BLaER1 (cell line): Measurements from ENCODE around the gene SUCLG1.

Source experiments
- H3K27ac ChIP-seq: shearing (Covaris generic); formaldehyde crosslinking; 2 replicates; pipeline ENCODE4 v1.8.1; 2022
- H3K27me3 ChIP-seq: shearing (Covaris generic); formaldehyde crosslinking; 2 replicates; pipeline ENCODE4 v1.8.1; 2022
- H3K36me3 ChIP-seq: shearing (Covaris generic); formaldehyde crosslinking; 2 replicates; pipeline ENCODE4 v1.8.1; 2022
- H3K4me1 ChIP-seq: shearing (Covaris generic); formaldehyde crosslinking; 2 replicates; pipeline ENCODE4 v1.8.1; 2022
- H3K4me2 ChIP-seq: shearing (Covaris generic); formaldehyde crosslinking; 2 replicates; pipeline ENCODE4 v1.8.1; 2022
- H3K4me3 ChIP-seq: shearing (Covaris generic); formaldehyde crosslinking; 2 replicates; pipeline ENCODE4 v1.8.1; 2022
- H3K9ac ChIP-seq: shearing (Covaris generic); formaldehyde crosslinking; 2 replicates; pipeline ENCODE4 v1.8.1; 2022
- H3K9me3 ChIP-seq: shearing (Covaris generic); formaldehyde crosslinking; 2 replicates; pipeline ENCODE4 v1.8.1; 2022
- H4K20me1 ChIP-seq: shearing (Covaris generic); formaldehyde crosslinking; 2 replicates; pipeline ENCODE4 v1.8.1; 2022
- Cebpa-rat ChIP-seq: shearing (Covaris generic); IDR thresholded peaks from 2 replicates; pipeline ENCODE4 v1.8.1; 2022

SUCLG1 gene

GRCh38 chr2:84467389-84467788, 8.3 kb upstream of the SUCLG1 start:
- no peak overlapping the region for H3K4me3 ChIP-seq
- no peaks in the 10 kb centered on the region for H3K27me3 ChIP-seq
- no peak overlapping the region for H3K4me2 ChIP-seq
- peaks cover 70% of the 10 kb centered on the region for H3K9me3 ChIP-seq
- H3K36me3 ChIP-seq = peaks cover 29% of the 10 kb centered on the region; the same call in 1 of the 2 replicates
- no peaks in the 10 kb centered on the region for H4K20me1 ChIP-seq
- no peak overlapping the region for H3K27ac ChIP-seq
- no peak for TF ChIP-seq Cebpa-rat
- no peak overlapping the region for H3K9ac ChIP-seq
- no peaks in the 10 kb centered on the region for H3K4me1 ChIP-seq

- Histone ChIP-seq H3K4me1 (peaks cover 27% of the 10 kb centered on the region), H3K27me3 (no peaks in the 10 kb centered on the region), H3K4me2 (no peak overlapping the region), H4K20me1 (peaks cover 21% of the 10 kb centered on the region), H3K27ac (no peak overlapping the region), H3K9me3 (peaks cover 16% of the 10 kb centered on the region), H3K36me3 (no peaks in the 10 kb centered on the region), H3K9ac (no peak overlapping the region), H3K4me3 (no peak overlapping the region)
- TF ChIP-seq Cebpa-rat = no peak
Observed at GRCh38 chr2:84461310-84461709, 2.2 kb upstream of the SUCLG1 start.

GRCh38 chr2:84460670-84461069, 1.6 kb upstream of the SUCLG1 start:
- H3K4me1 ChIP-seq = peaks cover 27% of the 10 kb centered on the region
- peaks cover 10% of the 10 kb centered on the region for H3K9me3 ChIP-seq
- no peak overlapping the region for H3K27ac ChIP-seq
- TF ChIP-seq Cebpa-rat = no peak
- no peak overlapping the region for H3K4me3 ChIP-seq
- 0 out of 2 replicates have a peak overlapping the region, but pooled peaks have one; percentile 14 for H3K4me2 ChIP-seq
- H3K9ac ChIP-seq = no peak overlapping the region
- peaks cover 26% of the 10 kb centered on the region for H4K20me1 ChIP-seq
- H3K36me3 ChIP-seq = no peaks in the 10 kb centered on the region
- no peaks in the 10 kb centered on the region for H3K27me3 ChIP-seq

- no peak for TF ChIP-seq Cebpa-rat
- Histone ChIP-seq H3K9ac (peak overlapping the region; percentile 86), H3K4me1 (peaks cover 27% of the 10 kb centered on the region), H3K9me3 (peaks cover 6% of the 10 kb centered on the region), H3K4me2 (peak overlapping the region; percentile 93), H3K4me3 (peak overlapping the region; percentile 94), H3K36me3 (no peaks in the 10 kb centered on the region), H3K27ac (peak overlapping the region; percentile 93; the same call in 1 of the 2 replicates), H4K20me1 (peaks cover 26% of the 10 kb centered on the region), H3K27me3 (no peaks in the 10 kb centered on the region)
Observed at GRCh38 chr2:84459944-84460429, 907 bp upstream of the SUCLG1 start.

GRCh38 chr2:84458551-84459017, 496 bp downstream of the SUCLG1 start:
- Histone ChIP-seq H4K20me1 (peaks cover 39% of the 10 kb centered on the region), H3K27me3 (no peaks in the 10 kb centered on the region), H3K4me1 (peaks cover 27% of the 10 kb centered on the region), H3K27ac (peak overlapping the region; percentile 93), H3K36me3 (peaks cover 10% of the 10 kb centered on the region; the same call in 1 of the 2 replicates), H3K9ac (peak overlapping the region; percentile 86), H3K4me3 (peak overlapping the region; percentile 94), H3K4me2 (peak overlapping the region; percentile 93), H3K9me3 (no peaks in the 10 kb centered on the region)
- TF ChIP-seq Cebpa-rat = no peak

GRCh38 chr2:84457686-84458085, 1.4 kb downstream of the SUCLG1 start:
- H4K20me1 ChIP-seq = peaks cover 48% of the 10 kb centered on the region
- peaks cover 15% of the 10 kb centered on the region; the same call in 1 of the 2 replicates for H3K36me3 ChIP-seq
- no peak overlapping the region for H3K27ac ChIP-seq
- H3K27me3 ChIP-seq = no peaks in the 10 kb centered on the region
- H3K9ac ChIP-seq = 0 out of 2 replicates have a peak overlapping the region, but pooled peaks have one; percentile 86
- peaks cover 27% of the 10 kb centered on the region for H3K4me1 ChIP-seq
- no peak for TF ChIP-seq Cebpa-rat
- no peaks in the 10 kb centered on the region for H3K9me3 ChIP-seq
- H3K4me2 ChIP-seq = peak overlapping the region; percentile 93
- H3K4me3 ChIP-seq = peak overlapping the region; percentile 94; the same call in 1 of the 2 replicates

- Histone ChIP-seq H3K9me3 (no peaks in the 10 kb centered on the region), H3K4me1 (peaks cover 31% of the 10 kb centered on the region), H3K27ac (no peak overlapping the region), H3K36me3 (peaks cover 16% of the 10 kb centered on the region; the same call in 1 of the 2 replicates), H3K4me3 (no peak overlapping the region), H3K9ac (no peak overlapping the region), H3K27me3 (no peaks in the 10 kb centered on the region), H3K4me2 (no peak overlapping the region), H4K20me1 (peaks cover 62% of the 10 kb centered on the region)
- TF ChIP-seq Cebpa-rat = no peak
Observed at GRCh38 chr2:84456156-84456555, 2.9 kb downstream of the SUCLG1 start.

- Histone ChIP-seq H3K9me3 (no peaks in the 10 kb centered on the region), H3K27me3 (no peaks in the 10 kb centered on the region), H3K36me3 (peaks cover 18% of the 10 kb centered on the region; the same call in 1 of the 2 replicates), H4K20me1 (peaks cover 74% of the 10 kb centered on the region), H3K9ac (no peak overlapping the region), H3K4me3 (no peak overlapping the region), H3K4me1 (peaks cover 29% of the 10 kb centered on the region), H3K4me2 (no peak overlapping the region), H3K27ac (no peak overlapping the region)
- no peak for TF ChIP-seq Cebpa-rat
Observed at GRCh38 chr2:84454581-84454980, 4.5 kb downstream of the SUCLG1 start.

GRCh38 chr2:84452624-84453023, 6.5 kb downstream of the SUCLG1 start:
- no peaks in the 10 kb centered on the region for H3K9me3 ChIP-seq
- no peak for TF ChIP-seq Cebpa-rat
- H3K36me3 ChIP-seq = peaks cover 30% of the 10 kb centered on the region; the same call in 1 of the 2 replicates
- no peak overlapping the region for H3K9ac ChIP-seq
- peaks cover 61% of the 10 kb centered on the region for H4K20me1 ChIP-seq
- no peak overlapping the region for H3K27ac ChIP-seq
- no peak overlapping the region for H3K4me2 ChIP-seq
- no peaks in the 10 kb centered on the region for H3K27me3 ChIP-seq
- peaks cover 20% of the 10 kb centered on the region for H3K4me1 ChIP-seq
- H3K4me3 ChIP-seq = no peak overlapping the region

GRCh38 chr2:84451579-84451978, 7.5 kb downstream of the SUCLG1 start:
- H3K27me3 ChIP-seq = no peaks in the 10 kb centered on the region
- H4K20me1 ChIP-seq = peaks cover 54% of the 10 kb centered on the region
- H3K36me3 ChIP-seq = peaks cover 37% of the 10 kb centered on the region; the same call in 1 of the 2 replicates
- 0 out of 2 replicates have a peak overlapping the region, but pooled peaks have one; percentile 35 for H3K4me2 ChIP-seq
- H3K4me1 ChIP-seq = peaks cover 13% of the 10 kb centered on the region
- H3K4me3 ChIP-seq = no peak overlapping the region
- H3K9ac ChIP-seq = no peak overlapping the region
- no peak overlapping the region for H3K27ac ChIP-seq
- H3K9me3 ChIP-seq = no peaks in the 10 kb centered on the region
- TF ChIP-seq Cebpa-rat = no peak
